HG03108 (cell line): ENCODE data around the gene ASTL.
A peak's percentile ranks its signal among the peaks of the same experiment; 100 is the strongest.

ENCODE experiments used
- ATAC-seq: cut with Tn5 transposase; IDR thresholded peaks from one replicate; pipeline ENCODE4 v1.9.1; 2021; ENCODE audit warnings: moderate library complexity; ENCODE audit not compliant: unreplicated experiment

Gene ASTL

DNA sequence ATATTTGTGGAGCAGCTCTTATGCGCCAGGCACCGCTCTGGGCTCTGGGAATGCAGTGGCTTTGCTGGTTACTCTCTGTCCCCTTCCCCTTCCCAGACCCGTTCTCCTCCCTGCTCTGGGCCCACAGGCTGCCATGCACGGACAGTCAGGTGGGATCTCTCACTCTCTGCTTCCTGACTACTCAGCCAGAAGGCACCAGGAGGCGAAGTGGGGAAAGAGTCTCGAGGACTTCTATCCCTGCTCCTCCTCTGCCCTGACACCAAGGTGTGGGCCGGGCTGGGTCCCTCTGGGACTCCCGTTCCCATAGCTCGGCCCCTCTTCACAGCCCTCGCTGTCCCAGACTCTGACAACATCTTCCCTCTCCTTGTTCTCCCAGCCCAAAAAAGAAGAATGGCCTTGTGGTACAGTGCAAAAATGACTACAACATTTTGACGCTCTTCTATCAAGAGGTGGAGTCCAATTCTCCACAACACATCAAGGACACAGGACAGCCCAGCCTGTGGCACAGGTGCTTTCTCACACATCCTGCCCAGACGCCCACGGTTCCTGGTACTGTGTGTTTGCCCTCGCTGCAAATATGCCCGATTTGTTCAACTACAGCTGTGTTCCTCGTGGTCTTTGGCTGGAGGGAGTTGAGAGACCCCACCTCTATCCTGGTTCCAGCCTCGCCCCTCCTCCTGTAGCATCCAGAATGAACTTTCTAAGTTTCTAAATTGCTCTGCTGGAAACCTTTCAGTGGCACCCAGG is 21.0 kb upstream of the ASTL start:
- no peak for ATAC-seq

DNA sequence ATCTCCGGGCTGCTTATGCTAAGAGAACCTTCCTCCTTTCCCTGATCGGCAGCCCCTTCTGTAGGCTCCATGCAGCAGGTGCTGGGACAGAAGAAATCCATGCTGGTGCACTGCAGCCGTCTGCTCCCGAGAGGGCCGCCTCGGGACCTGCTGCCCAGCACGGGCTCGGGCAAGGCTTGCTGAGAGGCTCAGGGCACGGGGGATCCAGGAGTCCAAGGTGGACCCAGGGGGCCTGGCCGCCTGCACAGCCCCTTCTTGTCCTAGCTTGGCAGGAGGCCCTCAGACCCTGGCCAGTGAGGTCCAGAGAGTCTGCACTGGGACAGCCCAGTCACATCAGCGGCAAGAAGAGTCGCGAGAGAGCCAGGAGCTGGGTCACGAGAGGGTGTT is 20.2 kb upstream of the ASTL start:
- no peak for ATAC-seq

DNA sequence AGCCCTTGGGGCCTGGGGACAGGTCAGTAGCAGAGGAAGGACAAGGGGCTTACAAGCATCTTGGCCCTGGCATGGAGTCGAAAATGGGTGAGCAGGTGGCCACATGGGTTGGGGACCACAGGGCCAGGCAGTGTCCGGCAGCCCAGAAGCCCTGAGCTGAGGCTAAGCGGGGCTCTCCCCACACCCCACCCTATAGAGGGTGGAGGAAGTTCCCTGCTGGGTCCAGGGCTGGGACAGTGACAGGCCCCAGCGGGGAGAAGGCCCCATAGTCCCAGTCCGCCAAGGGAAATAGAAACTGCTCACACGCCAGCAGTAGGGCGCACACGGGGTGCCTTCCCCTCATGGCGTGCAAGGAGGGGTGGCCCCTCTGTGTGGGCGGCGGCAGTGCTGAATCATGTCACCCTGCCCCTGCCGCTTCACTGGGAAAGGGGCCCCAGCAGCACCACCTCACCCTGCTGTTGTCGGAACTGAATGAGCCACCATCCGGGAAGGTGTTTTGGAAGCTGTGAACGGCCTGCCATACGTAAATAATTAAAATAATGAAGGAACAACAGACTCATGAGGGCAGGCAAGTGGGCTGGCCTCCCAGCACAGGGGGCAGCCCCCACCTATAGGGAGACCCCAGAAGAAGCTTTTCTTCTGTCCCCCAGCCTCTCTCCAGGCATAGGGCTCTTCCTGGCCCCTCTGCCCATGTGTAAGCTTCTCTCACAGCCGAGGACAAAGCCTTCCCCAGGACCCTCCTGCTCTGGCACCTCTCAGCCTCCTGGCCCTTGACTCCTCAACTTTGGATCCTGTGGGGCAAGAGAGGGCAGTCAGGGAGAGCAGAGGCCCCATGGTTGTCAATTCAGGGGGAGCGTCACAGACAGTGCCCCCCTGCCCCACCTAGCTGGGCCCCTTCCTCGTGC is 19.6 kb upstream of the ASTL start:
- peak; percentile 52 for ATAC-seq

- ATAC-seq: peak; percentile 31
Observed at GRCh38 chr2:96156926-96157648, 18.8 kb upstream of the ASTL start.

- no peak for ATAC-seq
Observed at GRCh38 chr2:96156011-96156820, 17.9 kb upstream of the ASTL start.

DNA sequence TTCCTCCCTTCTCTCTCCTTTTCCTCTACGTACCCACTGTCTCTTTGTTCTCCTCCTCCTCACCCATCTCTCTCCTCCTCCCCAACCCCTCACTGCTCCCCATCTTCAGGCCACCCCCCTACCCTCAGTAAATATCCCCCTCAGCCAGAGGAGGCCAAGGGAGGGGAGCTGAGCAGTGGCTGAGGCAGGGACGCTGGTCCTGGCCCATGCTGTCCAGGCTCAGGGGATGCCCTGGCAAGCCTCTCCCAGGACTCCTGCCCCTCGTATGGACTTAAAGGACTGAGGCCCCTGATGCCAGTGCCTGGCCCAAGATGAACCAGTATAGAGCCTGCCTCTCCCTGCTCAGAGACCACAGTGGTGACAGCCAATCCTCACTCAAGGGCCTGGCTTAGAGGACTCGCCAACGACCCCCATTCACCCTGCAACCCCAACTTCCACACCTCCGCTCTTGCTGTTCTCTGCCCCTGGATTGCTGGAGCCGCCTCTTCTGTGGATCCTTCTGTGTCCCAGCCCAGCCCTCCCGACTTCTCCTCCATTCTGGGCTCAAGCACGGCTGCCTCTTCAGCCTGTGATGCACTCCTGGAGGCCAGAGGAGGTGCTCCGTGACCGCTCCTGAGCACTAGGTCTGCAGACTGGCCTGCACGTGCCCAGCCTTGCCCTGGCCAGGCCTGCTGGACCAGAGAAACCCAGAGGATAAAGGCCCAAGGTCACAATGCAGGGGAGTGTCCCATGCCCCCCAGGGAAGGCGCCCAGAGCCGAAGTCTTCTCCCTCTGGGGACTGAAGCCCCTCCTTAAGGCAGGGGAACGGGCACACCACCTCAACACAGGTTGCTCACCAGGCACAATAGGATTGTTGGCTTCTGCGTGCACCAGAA is 16.4 kb upstream of the ASTL start:
- ATAC-seq: no peak

- ATAC-seq: no peak
Observed at GRCh38 chr2:96153991-96154431, 15.7 kb upstream of the ASTL start.

- no peak for ATAC-seq
Observed at GRCh38 chr2:96153291-96153713, 15.0 kb upstream of the ASTL start.

DNA sequence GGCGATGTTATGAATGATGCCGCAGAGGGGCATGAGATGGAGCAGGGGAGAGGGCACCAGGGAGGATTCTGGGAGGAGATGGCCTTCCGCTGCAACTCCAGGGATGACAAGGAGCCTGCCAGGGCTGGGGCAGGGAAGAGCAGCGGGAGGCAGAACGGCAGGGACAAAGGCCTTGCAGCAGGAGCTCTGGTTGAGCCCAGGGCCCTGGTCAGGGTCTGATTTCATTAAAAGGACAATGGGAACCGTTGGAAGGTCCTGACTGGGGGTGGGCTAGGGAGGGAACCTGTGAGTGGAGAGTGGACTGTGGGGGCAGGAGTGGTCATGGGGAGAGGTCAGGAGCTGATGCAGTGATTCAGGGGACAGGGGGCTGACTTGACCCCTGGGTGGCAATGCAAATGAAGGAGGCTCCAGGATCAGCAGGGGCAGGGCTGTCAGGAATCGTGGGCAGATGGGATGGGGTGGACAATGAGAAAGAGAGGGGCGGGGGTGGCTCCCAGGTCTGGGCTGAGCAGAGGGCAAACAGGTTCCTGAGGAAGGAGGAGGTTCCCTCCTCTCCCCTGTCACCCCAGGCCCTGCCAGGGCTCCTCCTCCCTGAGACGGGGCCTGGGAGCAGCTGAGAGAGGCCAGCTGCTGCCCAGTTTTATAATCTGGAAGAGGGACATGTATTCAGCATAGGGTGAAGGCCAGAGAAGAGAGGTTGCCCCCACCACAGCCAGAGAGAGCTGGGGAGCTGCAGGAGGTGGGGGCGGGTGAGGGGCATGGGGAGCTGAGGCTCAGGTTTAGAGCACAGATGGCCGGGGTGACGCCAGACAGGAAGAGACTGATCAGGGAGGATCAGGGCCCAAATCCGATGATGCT is 14.2 kb upstream of the ASTL start:
- no peak for ATAC-seq

- ATAC-seq: no peak
Observed at GRCh38 chr2:96151595-96152303, 13.4 kb upstream of the ASTL start.

GRCh38 chr2:96150791-96151594 is 12.7 kb upstream of the ASTL start:
- ATAC-seq: no peak

DNA sequence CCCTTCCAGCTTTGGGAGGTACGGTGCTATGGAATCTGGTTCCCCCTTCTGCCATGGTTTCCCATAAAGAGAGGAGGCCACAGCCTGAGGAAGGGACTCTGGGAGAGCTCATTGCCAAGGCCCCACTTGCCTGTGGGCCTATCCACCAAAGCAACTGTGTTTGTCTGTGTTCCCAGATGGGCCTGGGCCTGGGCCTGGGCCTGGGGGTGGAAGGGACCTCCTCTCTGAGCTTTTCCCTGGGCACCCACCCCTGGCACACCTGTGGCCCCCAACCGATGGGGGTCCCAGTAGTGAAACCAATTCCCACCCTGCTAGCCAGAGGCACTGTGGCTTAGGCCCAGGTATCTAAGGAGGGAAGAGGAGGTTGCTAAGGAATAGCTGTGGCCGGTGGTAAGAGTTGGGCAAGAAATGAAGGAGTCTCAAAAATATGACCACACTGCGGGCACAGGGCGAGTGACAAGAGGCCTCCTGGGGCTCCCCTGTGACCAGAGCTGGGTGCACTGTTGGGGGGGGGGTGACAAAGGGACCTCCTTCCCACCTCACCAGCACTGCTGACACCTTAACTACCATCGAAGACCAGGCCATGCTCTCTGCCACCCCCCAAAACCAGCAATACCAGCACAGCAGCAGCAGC is 11.8 kb upstream of the ASTL start:
- no peak for ATAC-seq

- ATAC-seq: peak; percentile 39
Observed at GRCh38 chr2:96148410-96149217, 10.3 kb upstream of the ASTL start.

DNA sequence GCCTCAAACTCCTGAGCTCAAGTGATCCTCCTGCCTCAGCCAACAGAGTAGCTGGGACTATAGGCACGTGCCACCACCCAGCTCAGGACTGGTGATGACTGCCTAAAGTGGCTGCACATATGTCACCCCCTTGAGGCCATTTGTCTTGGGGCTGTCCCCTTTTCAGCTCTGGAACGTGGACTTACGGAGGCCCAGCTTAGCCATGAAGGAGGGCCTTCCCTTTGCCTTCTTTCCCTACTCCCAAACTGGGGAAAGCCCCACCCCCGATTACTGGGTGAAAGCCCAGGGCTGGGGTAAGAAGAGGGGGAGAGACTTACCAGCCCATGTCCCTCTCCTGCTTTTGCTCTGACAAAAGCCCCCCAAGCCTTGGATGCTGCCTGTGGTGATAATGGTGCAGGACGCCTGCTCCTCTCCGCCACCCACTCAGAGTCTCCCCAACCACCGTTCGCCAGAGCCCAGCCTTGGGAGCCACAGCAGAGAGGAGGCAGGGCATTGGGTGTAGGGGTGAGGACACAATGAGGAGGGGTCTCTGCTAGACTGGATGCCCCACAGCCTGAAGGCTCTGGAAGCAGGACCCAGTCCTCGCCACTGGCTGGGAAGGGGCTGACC is 9.4 kb upstream of the ASTL start:
- no peak for ATAC-seq

DNA sequence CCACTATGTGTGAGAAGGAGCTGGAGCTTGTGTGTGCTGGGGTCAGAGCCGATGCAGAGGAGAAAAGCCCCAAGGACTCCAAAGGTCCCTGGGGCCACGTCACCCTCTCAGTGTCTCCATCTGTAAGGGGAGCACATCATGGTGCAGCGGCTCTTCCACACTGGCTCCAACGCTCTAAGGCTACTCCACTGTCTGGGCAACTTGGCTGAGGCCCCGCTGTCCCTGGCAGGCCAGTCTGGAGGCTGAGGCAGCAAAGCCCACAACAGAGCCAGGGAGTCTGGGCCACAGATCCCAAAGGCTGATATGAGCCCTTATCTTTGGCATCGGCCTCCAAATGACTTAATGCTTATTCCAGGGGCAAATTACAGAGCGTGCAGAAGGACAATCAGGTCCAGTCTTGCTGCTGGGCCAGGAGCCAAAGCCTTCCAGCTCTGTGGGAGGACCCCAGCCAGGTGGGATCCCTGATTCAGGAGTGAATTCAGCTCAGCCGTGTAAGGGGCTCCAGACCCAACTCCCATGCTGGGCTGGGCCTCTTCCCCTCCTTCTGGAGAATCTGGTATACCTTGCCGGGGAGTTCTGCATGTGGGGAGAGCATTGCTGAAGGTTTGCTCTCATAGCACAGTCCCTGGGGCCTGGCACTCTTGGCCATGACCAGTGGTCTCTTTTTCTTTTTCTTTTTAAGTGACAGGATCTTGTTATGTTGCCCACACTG is 8.7 kb upstream of the ASTL start:
- no peak for ATAC-seq
